Activated naive CD4-positive, alpha-beta T cell treated with anti-CD3 and anti-CD28 coated beads, Interleukin-2, amount 50 U/mL, for 24 hours (primary cell): ENCODE results near the gene GALNT9.
"Not testable (repeated sequence)": the region's sequence is repeated elsewhere in the genome, so short reads cannot be mapped to it uniquely, and the experiment has no call there.

ENCODE experiments used
- H3K27ac Mint-ChIP-seq: one replicate; pipeline ENCODE4 v1.8.0; 2021; ENCODE audit warnings: mild to moderate bottlenecking, mixed read lengths
- H3K27me3 Mint-ChIP-seq: one replicate; pipeline ENCODE4 v1.8.0; 2021; ENCODE audit warnings: mixed read lengths
- H3K36me3 Mint-ChIP-seq: one replicate; pipeline ENCODE4 v1.8.0; 2021; ENCODE audit warnings: mixed read lengths
- H3K4me1 Mint-ChIP-seq: one replicate; pipeline ENCODE4 v1.8.0; 2021; ENCODE audit warnings: mixed read lengths
- H3K4me3 Mint-ChIP-seq: one replicate; pipeline ENCODE4 v1.8.0; 2021; ENCODE audit warnings: mild to moderate bottlenecking, mixed read lengths
- H3K9me3 Mint-ChIP-seq: one replicate; pipeline ENCODE4 v1.8.0; 2021; ENCODE audit warnings: mixed read lengths

Gene GALNT9

DNA sequence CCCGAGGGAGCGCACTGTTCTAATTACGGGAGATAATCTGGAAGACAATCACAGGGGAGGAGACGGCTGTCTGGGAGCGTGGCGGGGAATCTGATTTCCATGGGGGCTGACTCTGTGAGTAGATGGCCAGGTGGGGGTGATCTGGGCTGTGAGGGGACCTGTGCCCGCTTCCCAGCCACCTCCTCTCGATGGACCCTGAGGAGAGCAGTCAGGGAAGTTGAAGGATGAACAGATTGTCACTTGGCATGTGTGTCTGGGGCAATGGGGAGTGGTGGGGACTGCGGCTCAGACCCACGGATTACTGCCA lies 22.6 kb downstream of the GALNT9 start:
- no peaks in the 10 kb centered on the region for H3K36me3 Mint-ChIP-seq
- no peak overlapping the region for H3K27ac Mint-ChIP-seq
- H3K4me1 Mint-ChIP-seq = no peaks in the 10 kb centered on the region
- H3K9me3 Mint-ChIP-seq = no peaks in the 10 kb centered on the region
- no peak overlapping the region for H3K4me3 Mint-ChIP-seq
- H3K27me3 Mint-ChIP-seq = peaks cover 4% of the 10 kb centered on the region

DNA sequence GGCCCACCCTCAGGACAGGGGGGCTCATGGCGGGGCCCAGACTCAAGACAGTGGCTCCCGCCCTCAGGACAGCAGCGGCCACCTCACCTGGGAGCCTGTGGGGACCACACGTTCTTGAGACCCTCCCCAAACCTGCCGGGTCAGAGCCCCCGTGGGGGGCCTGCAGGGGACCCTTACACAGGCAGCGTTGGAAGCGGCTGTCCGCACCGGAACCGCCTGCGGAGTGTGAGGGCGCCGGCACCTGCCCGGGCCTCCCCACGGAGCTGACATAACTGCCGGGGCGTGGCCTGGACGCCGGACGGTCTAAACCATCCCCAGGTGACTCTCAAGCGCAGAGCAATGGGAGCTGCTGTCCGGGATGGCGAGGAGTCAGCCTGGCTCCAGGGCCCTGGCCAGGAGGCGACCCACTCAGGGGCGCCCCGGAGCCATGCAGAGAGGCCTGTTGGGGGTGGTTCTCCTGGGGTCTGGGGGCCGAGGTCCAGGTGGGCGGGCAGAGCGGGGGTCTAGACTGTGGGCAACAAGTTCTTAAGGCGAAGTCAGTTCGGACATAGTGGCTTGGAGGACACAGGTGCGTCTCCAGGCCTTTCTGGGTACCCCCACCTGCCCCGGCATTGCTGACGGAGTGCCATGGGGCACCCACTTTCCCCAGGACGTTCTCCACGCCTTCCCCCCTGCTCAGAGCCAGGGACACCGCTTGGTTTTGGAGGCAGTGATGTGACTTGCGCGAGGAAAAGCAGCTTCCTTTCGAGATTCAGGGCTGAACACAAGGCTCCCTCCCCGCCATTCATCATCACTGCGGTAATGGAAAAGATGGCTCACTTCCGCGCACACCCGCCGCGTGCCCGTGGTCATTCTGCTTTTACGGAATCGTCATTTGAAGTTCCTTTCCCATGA lies 23.2 kb downstream of the GALNT9 start:
- Mint-ChIP-seq H3K27me3 (peaks cover 4% of the 10 kb centered on the region), H3K4me3 (no peak overlapping the region), H3K36me3 (no peaks in the 10 kb centered on the region), H3K4me1 (no peaks in the 10 kb centered on the region), H3K27ac (no peak overlapping the region), H3K9me3 (no peaks in the 10 kb centered on the region)

DNA sequence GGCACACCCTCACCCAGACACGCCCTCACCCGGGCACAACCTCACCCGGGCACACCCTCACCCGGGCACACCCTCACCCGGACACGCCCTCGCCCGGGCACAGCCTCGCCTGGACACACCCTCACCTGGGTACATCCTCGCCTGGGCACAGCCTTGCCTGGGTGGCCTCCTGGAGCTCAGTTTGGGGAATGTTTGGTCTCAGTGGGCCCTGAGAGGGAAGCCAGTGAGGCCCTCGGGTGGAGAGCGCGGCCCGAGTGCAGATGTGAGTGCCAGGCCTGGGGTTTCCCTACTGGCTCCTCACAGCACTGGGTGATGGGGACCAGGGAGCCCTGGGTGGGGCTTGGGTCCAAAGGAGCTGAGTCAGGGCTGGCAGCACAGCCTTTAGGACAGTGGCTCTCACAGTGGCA lies 23.8 kb downstream of the GALNT9 start:
- Mint-ChIP-seq H3K27ac (no peak overlapping the region), H3K4me3 (no peak overlapping the region), H3K36me3 (no peaks in the 10 kb centered on the region), H3K27me3 (peaks cover 4% of the 10 kb centered on the region), H3K4me1 (no peaks in the 10 kb centered on the region), H3K9me3 (no peaks in the 10 kb centered on the region)

DNA sequence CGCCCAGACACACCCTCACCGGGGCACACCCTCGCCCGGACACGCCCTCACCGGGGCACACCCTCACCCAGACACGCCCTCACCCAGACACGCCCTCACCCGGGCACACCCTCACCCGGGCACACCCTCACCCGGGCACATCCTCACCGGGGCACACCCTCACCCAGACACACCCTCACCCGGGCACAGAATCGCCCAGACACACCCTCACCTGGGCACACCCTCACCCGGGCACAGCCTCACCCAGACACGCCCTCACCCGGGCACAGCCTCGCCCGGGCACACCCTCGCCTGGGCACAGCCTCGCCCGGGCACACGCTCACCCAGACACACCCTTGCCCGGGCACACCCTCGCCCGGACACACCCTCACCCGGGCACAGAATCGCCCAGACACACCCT lies 24.5 kb downstream of the GALNT9 start:
- H3K27me3 Mint-ChIP-seq, H3K9me3 Mint-ChIP-seq, H3K27ac Mint-ChIP-seq, H3K36me3 Mint-ChIP-seq, H3K4me3 Mint-ChIP-seq, H3K4me1 Mint-ChIP-seq: not testable (repeated sequence)

DNA sequence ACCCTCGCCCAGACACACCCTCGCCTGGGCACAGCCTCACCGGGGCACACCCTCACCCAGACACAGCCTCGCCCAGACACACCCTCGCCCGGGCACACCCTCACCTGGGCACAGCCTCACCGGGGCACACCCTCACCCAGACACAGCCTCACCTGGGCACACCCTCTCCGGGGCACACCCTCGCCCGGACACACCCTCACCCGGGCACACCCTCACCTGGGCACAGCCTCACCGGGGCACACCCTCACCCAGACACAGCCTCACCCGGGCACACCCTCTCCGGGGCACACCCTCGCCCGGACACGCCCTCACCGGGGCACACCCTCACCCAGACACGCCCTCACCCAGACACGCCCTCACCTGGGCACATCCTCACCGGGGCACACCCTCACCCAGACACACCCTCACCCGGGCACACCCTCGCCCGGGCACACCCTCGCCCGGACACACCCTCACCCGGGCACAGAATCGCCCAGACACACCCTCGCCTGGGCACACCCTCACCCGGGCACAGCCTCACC lies 25.5 kb downstream of the GALNT9 start:
- not testable (repeated sequence) for H3K27me3 Mint-ChIP-seq, H3K36me3 Mint-ChIP-seq, H3K4me3 Mint-ChIP-seq, H3K27ac Mint-ChIP-seq, H3K9me3 Mint-ChIP-seq, H3K4me1 Mint-ChIP-seq

DNA sequence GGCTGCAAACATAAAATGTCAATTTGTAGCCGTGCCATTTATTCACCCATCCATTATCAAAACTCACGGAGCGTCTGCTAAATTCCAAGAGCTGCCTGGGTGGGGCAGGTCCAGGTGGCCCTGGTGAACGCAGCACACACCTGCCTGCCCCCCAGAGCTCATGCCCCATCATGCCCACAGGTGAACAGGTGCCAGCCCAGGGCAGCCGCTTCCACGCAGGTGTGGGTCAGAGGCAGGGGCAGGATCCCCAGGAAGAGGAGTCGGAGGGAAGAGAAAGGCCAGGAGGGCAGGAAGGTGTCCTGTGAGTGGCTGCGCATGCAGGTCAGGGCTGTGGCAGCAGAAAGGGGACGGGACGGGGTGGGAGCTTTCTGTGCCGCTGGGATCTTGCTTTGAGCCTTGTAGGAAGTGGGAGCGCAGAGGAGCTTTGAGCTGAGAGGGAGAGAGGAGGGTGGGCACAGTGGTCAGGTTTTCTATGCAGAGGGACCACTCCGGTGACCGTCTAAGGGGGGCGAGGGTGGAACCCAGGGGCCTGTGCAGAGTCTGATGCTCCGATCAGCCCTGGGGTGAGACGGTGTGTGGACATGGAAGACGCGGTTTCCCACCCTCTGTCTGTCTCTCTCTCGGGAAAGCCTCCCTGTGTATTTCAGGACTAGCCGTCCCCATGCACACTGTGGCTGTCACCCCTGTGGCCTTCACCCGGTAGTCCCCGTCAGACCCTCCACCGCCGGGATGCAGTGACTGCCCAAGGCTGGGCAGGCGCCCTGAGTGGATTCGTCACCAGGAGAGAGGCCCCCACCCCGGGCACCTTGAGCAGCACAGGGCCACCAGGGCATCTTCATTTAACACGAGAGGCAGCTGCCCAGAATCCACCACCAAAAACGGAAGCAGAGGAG lies 26.7 kb downstream of the GALNT9 start:
- H3K36me3 Mint-ChIP-seq = no peaks in the 10 kb centered on the region
- peaks cover 3% of the 10 kb centered on the region for H3K27me3 Mint-ChIP-seq
- H3K27ac Mint-ChIP-seq = peak overlapping the region; percentile 41
- H3K4me1 Mint-ChIP-seq = no peaks in the 10 kb centered on the region
- no peak overlapping the region for H3K4me3 Mint-ChIP-seq
- no peaks in the 10 kb centered on the region for H3K9me3 Mint-ChIP-seq

DNA sequence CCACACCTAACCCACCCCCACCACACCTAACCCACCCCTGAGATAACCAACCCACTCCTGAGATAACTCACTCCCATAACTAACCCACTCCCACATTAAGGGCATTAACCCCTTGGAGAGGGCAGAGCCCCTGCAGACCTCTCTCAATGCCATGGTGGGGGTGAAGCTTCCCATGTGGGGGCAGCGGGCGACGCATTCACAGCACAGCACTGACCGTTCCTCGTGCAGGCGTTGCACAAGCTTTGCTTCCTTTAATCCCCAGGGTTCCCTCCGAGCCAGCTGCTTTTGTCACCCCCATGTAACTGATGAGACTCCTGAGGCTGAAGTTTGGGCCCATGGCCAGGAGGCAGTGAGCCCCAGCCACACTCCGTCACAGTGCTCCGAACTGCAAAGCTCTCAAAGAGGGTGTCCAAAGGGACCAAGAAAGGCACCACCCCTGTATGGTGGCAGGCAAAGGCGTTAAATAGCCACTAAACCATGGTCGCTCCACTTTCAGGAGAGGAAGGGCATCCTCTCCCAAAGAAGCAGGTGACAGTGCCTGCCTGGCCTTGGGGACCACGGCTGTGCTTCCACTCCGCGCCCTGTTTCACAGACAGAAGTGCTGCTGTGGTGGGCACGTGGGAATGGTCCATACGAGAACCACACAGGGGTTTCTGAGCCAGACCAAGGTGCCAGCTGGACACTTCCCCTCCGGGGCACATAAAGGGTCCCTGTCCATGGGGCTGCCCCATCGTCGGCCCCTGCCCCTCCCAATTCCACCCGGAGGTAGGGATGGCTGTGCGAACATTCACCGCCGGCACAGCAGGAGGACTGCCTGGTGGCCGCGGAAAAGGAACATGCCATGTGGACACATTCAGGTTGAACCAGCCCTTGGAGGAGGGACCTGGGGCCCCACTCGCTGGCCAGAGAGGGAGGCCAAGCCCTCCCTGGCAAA lies 28.3 kb downstream of the GALNT9 start:
- Mint-ChIP-seq H3K27me3 (no peaks in the 10 kb centered on the region), H3K4me3 (no peak overlapping the region), H3K36me3 (no peaks in the 10 kb centered on the region), H3K9me3 (no peaks in the 10 kb centered on the region), H3K27ac (no peak overlapping the region), H3K4me1 (no peaks in the 10 kb centered on the region)

DNA sequence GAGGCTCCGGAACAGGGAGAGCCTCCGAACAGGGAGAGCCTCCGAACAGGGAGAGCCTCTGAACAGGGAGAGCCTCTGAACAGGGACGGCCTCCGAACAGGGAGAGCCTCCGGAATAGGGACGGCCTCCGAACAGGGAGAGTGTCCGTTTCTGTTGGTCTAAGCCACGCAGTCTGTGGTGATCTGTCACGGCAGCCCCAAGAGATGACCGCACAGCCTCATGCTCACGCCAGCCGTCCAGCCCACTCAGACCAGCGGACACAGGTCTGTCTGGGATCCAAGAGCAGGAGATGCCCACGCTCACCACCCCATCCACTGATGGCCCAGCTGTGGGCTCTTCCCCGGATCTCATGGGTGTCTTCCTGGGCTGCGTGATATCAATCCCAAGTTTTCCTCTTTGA lies 33.3 kb downstream of the GALNT9 start:
- Mint-ChIP-seq H3K27me3 (peaks cover 6% of the 10 kb centered on the region), H3K4me3 (no peak overlapping the region), H3K9me3 (no peaks in the 10 kb centered on the region), H3K36me3 (no peaks in the 10 kb centered on the region), H3K27ac (no peak overlapping the region), H3K4me1 (no peaks in the 10 kb centered on the region)

DNA sequence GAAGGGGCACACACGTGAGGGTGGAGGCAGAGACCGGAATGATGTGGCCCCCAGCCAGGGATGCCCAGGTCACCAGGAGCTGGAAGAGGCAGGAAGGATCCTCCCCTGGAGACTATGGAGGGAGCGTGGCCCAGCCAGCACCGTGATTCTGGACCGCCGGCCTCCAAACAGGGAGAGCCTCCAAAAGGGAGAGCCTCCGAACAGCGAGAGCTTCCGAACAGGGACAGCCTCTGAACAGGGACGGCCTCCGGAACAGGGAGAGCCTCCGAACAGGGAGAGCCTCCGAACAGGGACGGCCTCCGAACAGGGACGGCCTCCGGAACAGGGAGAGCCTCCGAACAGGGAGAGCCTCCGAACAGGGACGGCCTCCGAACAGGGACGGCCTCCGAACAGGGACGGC lies 33.8 kb downstream of the GALNT9 start:
- H3K9me3 Mint-ChIP-seq = not testable (repeated sequence)

DNA sequence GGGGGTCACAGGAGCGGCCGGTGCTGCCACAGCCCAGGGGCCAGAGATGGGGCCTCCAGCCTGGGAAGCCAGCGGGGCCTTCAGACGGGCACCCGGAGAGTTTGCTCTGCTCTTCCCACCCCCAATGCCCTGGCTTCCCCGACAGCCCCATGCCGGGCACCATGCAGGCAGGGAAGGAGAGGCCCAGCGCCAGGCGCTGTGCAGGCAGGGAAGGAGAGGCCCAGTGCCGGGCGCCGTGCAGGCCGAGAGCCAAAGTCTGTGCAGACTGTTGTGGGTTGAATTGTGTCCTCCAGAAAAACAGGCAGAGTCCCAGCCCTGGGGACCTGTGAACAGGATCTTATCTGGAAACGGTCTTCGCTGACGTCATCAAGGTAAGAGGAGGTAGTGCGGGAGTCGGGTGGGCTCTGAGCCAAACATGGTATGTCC lies 34.3 kb downstream of the GALNT9 start:
- Mint-ChIP-seq H3K36me3 (no peaks in the 10 kb centered on the region), H3K4me3 (no peak overlapping the region), H3K27ac (no peak overlapping the region), H3K27me3 (peaks cover 6% of the 10 kb centered on the region), H3K4me1 (no peaks in the 10 kb centered on the region), H3K9me3 (no peaks in the 10 kb centered on the region)

More for the DNA sequence above, 33.8 kb downstream of the GALNT9 start:
- not testable (repeated sequence) for H3K4me1 Mint-ChIP-seq, H3K36me3 Mint-ChIP-seq, H3K27me3 Mint-ChIP-seq, H3K4me3 Mint-ChIP-seq, H3K27ac Mint-ChIP-seq

DNA sequence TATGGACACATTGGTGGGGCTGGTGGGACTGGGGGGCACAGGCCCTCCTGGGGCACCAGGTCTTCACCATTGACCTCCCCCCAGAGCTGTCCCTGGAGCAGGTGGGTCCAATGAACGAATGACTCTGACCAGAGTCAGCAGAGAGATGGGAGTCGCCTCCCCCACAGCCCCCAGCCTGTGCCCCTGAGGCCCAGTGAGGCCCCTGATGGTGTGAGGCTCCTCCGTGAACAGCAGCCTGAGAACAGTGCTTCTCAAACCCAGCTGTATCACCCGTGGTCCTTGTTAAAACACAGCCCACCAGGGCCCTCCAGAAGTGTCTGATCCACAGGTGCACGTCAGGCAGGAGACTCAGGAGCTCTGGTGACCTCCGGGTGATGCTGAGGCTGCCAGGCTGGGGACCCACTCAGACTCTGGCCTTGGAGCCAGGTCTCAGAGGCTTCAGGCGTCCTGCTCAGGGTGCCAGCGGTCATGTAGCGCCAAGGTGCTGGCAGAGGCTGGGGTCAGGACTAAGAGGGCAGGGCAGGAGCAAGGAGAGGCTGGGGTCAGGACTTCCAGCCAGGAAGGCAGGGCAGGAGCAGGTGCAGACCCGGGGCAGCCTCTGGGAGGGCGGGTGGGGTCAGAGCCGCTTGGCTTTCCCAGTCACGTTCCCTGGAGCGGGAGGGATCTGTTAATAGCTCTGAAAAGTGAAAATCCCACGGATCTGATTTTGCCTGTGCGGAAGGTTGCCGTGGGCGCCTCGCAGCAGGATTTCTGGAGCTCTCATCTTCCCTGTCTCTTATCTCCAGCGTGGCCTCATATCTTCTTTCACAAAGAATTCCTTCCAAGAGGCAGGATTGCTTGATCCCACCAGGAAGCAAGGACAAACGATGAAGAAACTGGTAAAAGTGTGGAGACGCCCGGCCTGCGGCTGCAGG lies 35.0 kb downstream of the GALNT9 start:
- Mint-ChIP-seq H3K4me3 (no peak overlapping the region), H3K4me1 (no peaks in the 10 kb centered on the region), H3K27me3 (peaks cover 6% of the 10 kb centered on the region), H3K9me3 (no peaks in the 10 kb centered on the region), H3K36me3 (no peaks in the 10 kb centered on the region), H3K27ac (no peak overlapping the region)

DNA sequence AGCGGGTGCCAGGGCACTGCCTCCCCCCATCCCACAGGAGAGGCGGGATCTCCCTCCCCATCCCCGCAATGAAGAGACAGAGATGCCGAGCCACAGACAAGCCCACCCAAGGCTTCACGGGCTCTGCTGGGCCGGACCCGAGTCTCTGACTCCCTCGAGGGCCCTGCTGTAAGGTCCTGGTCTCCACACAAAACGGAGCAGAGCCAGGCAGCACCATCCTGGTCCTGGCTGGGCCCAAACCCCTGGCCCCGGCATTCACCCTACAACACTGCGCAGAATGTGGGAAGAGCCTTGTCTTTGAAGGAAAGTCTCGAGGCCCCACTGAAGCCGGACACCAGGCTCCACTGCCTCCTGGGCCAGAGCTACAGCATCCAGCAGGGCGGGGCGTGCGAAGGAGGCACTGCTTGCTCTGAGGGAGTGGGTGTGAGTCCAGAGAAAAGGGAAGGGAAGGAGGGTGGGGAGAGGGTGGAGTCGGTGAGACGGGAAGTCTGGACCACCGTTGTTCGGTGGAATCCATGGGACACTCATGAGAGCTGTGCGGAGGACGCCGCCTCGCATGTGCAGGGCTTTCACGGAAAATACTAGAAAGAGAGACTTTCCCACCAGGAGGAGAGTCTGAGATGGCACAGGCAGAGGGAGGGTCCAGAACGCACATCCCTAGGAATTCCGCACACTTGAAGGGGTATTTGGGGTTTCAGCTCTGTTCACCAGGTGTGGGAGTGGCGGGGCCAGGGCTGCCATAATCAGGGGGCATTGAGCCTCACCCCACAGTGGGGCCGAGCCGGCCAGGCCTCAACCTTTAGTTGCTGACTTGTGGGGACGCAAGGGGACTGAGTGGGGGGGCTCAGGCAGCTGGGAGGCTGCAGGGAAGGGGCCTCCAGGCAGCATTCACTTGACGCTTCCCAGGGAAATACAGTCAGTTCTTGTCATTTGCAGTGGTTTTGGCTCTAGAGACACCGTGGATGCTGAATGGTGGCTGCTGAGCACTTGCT lies 36.8 kb downstream of the GALNT9 start:
- H3K27ac Mint-ChIP-seq = no peak overlapping the region

DNA sequence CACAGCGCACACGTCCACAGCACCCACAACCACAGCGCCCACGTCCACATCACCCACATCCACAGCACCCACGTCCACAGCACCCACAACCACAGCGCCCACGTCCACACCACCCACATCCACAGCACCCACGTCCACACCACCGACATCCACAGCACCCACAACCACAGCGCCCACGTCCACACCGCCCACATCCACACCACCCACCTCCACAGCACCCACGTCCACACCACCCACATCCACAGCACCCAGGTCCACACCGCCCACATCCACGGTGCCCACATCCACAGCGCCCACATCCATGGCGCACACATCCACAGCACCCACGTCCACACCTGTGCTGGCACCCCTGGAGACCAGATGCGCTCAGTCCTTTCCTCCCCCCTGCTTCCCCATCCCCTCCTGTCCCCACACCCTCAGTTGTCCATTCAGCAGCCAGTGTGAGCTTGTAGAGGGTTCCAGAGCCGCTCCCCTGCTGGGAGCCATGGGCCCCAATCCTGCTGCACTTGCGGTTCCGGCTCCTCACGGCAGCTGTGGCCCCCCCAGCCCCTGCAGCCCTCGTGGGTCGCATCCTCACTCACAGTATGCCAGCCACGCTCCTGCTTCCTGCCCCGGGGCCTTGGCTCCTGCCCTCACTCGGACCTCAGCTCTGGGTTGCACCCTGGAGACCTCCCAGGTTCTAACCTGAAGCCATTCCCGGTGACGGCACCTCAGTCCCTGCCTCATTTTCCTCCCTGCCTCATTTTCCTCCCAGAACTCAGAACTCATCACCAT lies 37.8 kb downstream of the GALNT9 start:
- peaks cover 12% of the 10 kb centered on the region for H3K27me3 Mint-ChIP-seq
- H3K4me1 Mint-ChIP-seq = no peaks in the 10 kb centered on the region
- peak overlapping the region; percentile 33 for H3K27ac Mint-ChIP-seq
- H3K4me3 Mint-ChIP-seq = no peak overlapping the region
- no peaks in the 10 kb centered on the region for H3K9me3 Mint-ChIP-seq
- H3K36me3 Mint-ChIP-seq = no peaks in the 10 kb centered on the region

More for the DNA sequence above, 36.8 kb downstream of the GALNT9 start:
- no peaks in the 10 kb centered on the region for H3K36me3 Mint-ChIP-seq
- no peaks in the 10 kb centered on the region for H3K9me3 Mint-ChIP-seq
- H3K27me3 Mint-ChIP-seq = peaks cover 9% of the 10 kb centered on the region
- no peak overlapping the region for H3K4me3 Mint-ChIP-seq
- H3K4me1 Mint-ChIP-seq = no peaks in the 10 kb centered on the region
